ENCODE measurements around the gene AHRR.
"Not testable (repeated sequence)": the region's sequence is repeated elsewhere in the genome, so short reads cannot be mapped to it uniquely, and the experiment has no call there.

The AHRR gene

GRCh38 chr5:464446-464842 is 142.9 kb downstream of the AHRR start:
- no peak for FAIRE-seq

DNA sequence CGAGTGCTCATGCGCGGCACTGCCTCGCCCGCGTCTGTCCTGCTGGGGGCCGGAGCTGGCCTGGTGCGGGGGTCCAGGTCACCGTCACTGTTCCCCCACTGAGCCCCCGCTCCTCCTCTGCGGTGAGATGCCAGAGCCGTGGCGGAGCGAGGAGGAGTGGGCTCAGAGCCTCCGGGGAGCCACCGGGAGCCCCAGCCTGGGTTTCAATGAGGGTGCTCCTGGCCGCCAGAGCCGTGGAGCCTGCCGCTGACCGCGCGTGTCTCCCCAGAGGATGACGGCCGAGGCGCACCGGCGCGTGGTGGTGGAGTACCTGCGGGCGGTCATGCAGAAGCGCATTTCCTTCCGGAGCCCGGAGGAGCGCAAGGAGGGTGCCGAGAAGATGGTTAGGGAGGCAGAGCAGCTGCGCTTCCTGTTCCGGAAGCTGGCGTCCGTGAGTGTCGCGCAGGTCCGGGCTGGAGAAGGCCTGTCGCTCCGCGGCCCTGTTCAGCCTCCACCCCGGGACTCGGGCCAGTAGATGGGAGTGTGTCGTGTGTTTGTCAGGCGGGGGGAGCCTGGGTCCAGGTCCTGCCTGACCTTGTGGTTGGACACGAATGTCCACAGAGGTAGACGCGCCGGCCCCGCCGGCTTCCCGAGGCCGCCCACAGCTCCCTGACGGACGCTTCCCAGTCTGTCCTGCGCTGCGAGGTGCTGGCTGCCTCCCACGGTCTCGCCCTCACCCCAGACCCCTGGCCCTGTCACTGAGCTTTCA is 143.5 kb downstream of the AHRR start:
- FAIRE-seq = no peak

GRCh38 chr5:465591-466403 is 144.3 kb downstream of the AHRR start:
- FAIRE-seq = no peak

DNA sequence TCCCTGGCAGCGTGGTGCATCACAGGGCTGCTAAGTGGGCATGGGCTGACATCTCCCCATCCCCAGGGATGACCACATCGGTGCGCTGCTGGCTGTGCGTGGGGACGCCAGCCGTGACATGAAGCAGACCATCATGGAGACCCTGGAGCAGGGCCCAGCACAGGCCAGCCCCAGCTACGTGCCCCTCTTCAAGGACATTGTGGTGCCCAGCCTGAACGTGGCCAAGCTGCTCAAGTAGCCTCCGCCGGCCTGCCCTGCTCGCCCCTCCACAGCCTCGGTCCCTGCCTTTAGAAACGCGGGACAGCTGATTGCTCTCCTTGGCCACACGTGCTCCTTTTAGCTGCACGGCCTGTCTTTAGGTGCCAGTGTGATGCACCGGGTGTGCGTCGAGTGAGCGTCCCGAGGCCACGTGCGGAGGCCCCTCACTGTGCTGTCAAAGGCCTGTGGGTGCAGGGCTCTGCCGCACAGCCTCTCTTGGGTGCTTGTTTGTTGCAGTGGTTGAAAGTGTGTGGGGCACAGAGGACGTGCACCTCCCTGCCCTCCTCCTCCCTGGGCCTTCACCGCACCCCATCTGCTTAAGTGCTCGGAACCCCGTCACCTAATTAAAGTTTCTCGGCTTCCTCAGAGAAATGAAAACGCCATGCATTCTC is 145.3 kb downstream of the AHRR start:
- no peak for FAIRE-seq

- no peak for FAIRE-seq
These were observed 146.9 kb downstream of the AHRR start for GRCh38 chr5:468401-468800.

- no peak for FAIRE-seq
These were observed 148.4 kb downstream of the AHRR start for GRCh38 chr5:469752-470483.

- FAIRE-seq = no peak
These were observed 149.6 kb downstream of the AHRR start for GRCh38 chr5:470961-471749.

GRCh38 chr5:471750-472058 is 150.2 kb downstream of the AHRR start:
- no peak for FAIRE-seq

DNA sequence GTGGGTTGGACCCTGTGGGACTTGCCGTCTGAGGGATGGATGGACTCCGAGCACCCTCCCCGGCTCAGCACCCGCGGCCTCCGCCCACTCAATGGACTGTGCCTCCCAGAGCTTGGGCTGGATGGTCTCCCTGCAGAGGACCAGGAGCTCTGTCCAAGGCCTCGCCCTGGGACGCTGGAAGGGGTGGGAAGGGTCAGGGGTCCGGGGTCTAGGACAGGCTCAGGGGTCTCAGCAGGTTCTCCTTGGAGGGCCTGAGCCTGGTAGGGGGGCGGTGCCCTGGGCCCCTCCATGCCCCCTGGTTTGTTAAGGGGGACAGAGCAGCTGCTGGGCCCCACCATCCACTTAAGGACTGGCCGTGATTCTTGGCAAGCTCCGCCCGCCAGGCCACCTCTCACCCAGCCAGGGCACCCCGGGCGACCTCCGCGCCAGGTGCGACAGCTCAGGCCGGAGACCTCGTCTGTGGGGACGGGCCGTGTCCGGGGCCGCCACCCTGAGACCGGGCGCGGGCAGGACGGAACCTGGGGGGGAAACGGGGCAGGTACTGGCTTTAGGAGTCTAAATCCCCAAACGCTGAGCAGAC is 150.7 kb downstream of the AHRR start:
- FAIRE-seq = no peak

DNA sequence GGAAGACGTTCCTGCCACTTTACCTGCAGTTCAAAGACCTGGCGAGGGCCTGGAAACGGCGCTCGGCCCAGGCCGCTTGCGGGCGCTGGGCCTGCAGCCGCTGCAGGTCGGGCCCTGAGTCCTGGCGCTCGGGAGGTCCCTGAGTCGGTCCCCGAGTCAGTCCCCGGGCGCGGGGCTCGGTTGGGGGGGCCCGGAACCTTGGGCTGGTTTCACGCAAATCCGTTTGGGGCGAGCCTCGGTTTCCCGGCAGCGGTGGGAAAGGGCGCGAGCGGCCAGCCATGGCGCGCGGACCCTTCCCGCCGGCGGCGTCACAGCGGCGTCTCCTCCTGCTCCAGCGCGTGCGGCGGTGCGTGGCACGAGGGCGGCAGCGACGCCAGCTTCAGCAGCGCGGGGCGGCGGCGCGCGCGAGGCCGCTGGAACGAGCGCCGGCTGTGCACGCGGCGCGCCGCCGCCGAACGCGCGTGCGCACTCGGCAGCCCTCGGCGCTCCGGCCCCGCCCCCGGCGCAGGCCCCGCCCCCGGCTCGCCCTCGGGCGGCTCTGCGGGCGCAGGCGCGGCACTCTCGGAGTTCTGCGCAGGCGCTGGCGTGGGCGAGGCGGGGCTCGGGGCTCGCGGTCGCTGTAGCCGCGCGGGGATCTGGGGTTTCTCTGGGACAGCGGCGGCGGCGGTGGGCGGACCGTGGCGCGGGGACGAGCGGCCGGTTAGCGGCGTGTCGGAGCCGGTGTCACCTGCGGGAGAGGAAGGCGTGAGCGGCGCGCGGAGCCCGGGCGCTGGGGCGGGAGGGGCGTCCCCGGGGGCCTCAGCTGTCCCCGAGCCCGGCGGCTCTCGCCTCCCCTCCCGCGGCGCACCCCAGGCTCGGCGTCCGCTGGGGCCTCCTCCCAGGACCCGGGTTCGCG is 151.4 kb downstream of the AHRR start:
- no peak for FAIRE-seq

GRCh38 chr5:473551-474192 is 152.2 kb downstream of the AHRR start:
- FAIRE-seq = no peak

- FAIRE-seq = not testable (repeated sequence)
These were observed 152.8 kb downstream of the AHRR start for GRCh38 chr5:474232-474839.

- no peak for FAIRE-seq
These were observed 153.5 kb downstream of the AHRR start for GRCh38 chr5:474840-475661.

DNA sequence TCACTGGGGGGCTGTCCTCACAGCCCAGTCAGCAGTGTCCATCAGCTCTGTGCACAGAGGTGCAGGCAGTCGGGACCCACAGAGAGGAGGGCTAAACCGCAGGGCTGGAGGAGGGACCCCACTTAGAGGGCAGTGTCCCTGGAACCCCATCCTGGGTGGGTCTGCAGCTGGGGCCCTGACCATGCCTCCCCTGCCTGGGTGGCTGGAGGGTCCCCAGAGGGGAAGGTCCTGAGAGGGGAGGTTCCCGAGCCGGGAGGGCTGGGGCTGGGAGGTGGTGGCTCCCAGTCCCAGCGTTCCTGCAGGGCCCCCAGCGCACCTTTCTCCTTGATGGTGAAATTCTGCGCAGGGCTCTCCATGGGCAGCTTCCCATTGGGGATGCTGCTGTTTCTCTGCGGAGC is 154.2 kb downstream of the AHRR start:
- FAIRE-seq = no peak

DNA sequence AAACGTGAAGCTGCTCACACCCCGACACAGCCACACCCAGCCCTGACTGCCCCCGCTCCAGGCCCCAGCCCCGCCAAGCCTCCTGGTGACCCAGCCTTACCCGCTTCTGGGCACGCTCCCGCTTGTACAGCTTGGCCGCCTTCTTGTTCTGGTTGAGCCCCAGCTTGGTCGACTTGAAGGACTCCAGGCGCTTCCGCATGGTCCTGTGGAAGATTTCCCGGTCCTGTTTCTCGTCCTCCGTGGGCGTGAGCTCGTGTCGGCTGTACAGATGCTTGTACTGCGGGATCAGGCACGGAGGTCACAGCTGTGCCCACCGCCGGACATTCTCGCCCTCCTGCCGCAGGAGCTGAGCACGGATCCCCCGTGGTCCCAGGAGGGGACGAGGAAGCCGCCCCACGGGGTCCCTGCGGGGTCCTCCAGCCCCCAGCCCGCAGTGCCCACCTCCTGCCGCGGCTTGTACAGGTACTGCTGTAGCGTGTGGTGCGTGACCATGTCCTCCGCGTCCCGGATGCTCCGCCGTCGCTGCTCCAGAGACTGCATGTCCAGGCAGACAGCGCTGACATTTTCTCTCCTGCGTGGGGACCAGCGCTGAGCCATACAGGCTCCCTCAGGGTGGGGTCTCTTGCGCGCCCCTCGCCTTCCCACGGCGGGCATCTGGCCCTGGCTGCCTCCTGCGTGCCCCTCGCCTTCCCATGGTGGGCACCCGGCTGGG is 154.7 kb downstream of the AHRR start:
- no peak for FAIRE-seq

- FAIRE-seq = no peak
These were observed 155.3 kb downstream of the AHRR start for GRCh38 chr5:476814-477175.

DNA sequence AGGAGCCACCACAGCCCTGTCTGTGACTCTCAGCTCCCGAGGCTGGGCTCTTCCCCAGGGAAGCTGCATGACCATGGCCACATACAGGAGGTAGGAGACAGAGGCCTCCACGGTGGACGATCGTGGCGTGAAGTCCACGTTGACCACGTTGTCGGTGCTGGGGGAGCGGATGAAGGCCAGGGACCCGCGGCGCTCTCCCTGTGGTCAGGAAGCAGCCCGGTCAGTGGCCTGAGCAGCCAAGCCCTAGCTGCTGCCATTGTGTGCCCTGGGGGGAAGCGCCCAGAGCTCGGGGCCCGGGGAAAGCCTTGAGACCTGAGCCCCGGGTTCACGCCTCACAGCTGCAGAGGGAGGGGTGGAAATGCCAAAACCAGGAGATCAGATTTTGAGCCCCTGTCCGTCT is 155.7 kb downstream of the AHRR start:
- FAIRE-seq = no peak

DNA sequence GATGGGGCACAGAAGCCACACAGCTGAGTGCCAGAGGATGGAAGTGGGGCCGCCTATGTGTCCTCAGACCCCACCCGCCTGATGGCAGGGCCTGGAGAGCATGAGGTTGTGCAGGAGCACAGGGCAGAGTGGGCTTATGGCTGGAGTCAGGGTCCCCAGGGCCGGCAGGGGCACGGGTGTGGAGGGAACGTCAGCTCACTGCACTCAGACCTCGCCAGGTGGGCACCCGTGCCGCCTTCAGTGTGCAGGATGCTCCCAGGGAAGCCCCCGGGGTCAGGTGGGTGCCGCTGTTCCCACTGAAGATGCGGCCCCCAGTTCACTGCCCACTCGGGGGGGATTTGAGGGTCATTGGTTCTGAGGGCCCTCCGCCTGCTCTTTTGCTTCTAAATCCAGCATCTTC is 156.4 kb downstream of the AHRR start:
- FAIRE-seq = no peak

Data from G401.6 (cell line).